ENCODE results near the gene ADH5.

- TF ChIP-seq CTCF (IDR thresholded peaks at IDR 0.05; ENCODE audit: low read depth, low read length), result no peak
- no peak for TF ChIP-seq POLR2A (IDR thresholded peaks at IDR 0.05; ENCODE audit: extremely low read depth, insufficient read length)
- TF ChIP-seq MAX (IDR thresholded peaks at IDR 0.05; ENCODE audit: low read depth, low read length), result no peak
- no peak for TF ChIP-seq MYC (IDR thresholded peaks at IDR 0.05; ENCODE audit: low read depth, low read length)
Measured at GRCh38 chr4:99028187-99028586, 60.4 kb downstream of the ADH5 start.

Data from NB4 (cell line).